Activated CD4-positive, alpha-beta memory T cell treated with anti-CD3 and anti-CD28 coated beads for 36 hours (primary cell): ENCODE results near the gene ASIC3. TPM values are rescaled to one million over a fixed set of nuclear protein-coding genes. Genes with fewer than 3 reads are reported as not detected.

Experiments used
- CTCF ChIA-PET: fragments of 350-600 bp; sonication (Branson Sonifier 250); formaldehyde crosslinking; loops from one replicate; lab custom pipeline; 2021; ENCODE audit warnings: antibody characterized with exemption, inconsistent platforms; lab: Charles Lee
- POLR2A ChIA-PET: fragments of 350-600 bp; sonication (Branson Sonifier 250); formaldehyde crosslinking; loops from one replicate; lab custom pipeline; 2021; ENCODE audit warnings: antibody characterized with exemption; lab: Charles Lee
- DNase-seq: peaks from one replicate; pipeline ENCODE4 v3.0.0-alpha.2; 2020
- H3K27ac Mint-ChIP-seq: one replicate; pipeline ENCODE4 v1.8.0; 2021; ENCODE audit warnings: mixed read lengths
- H3K27me3 Mint-ChIP-seq: one replicate; pipeline ENCODE4 v1.8.0; 2021; ENCODE audit warnings: mixed read lengths
- H3K36me3 Mint-ChIP-seq: one replicate; pipeline ENCODE4 v1.8.0; 2021; ENCODE audit warnings: mixed read lengths
- H3K4me1 Mint-ChIP-seq: one replicate; pipeline ENCODE4 v1.8.0; 2021; ENCODE audit warnings: low read depth, mixed read lengths
- H3K4me3 Mint-ChIP-seq: one replicate; pipeline ENCODE4 v1.8.0; 2021; ENCODE audit warnings: mild to moderate bottlenecking, mixed read lengths
- H3K9me3 Mint-ChIP-seq: one replicate; pipeline ENCODE4 v1.8.0; 2021; ENCODE audit warnings: mixed read lengths
- intact Hi-C: fragments of 100-400 bp; cut with micrococcal nuclease; formaldehyde crosslinking; loops from one replicate; pipeline ENCODE4 v1.15.1; 2023
- total RNA-seq, 2 experiments: library from RNA; stranded (reverse); gene quantifications; one replicate each; pipeline ENCODE4 v1.2.3, GENCODE V29; 2021

Gene ASIC3
- total RNA-seq, 2 experiments from 2014 or later: 5.3 to 7.6 TPM

DNA sequence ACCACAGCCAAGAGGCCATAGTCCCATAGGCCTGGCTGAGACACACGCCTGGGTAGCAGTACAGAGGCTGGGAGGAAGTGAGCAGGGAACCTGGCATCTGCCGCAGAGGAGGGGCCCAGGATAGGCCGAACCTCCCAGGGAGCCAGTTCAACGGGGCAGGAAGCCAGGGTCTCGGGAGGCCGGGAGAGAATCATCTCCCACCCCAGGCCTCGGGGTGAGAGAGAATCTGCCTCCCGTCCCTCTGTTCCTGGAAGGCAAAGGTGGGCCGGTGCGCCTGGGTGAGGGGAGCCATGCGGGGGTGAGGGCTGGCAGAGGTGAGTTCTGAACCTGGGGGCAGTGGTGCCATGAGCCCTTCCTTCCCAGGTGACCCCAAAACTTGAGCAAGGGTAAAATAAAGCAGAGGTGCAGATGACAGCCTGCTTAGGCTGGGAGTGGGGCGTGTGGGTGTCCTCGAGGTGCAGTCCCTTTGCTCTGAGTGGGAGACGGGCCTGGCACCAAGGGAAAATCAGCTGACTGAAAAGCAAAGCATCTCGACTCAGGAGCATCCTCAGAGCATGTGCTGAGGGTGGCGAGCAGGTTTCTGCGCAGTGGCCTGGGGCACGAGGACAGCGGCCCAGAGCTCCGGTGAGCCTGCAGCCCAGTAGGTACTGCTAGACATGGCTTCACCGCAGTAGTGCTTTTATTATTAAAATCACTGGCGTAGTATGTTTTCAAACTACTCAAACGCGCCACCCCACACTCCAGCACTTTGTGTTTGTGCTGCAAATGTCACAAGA, 53.5 kb downstream of the ASIC3 start:
- Mint-ChIP-seq H3K4me3 (no peak overlapping the region), H3K36me3 (no peaks in the 10 kb centered on the region), H3K9me3 (no peaks in the 10 kb centered on the region), H3K27ac (no peak overlapping the region), H3K4me1 (no peaks in the 10 kb centered on the region), H3K27me3 (no peaks in the 10 kb centered on the region)
- intact Hi-C loops: no loop called here
- CTCF ChIA-PET: interaction anchor here (0.8 to 1.3 kb wide), 2 partner anchors 9 to 22 kb away, joined by 3 to 4 read pairs; no protein-coding TSS in a partner anchor
- DNase-seq: no peak
- POLR2A ChIA-PET: no interaction called here

Other genes with a start within 250 kb of the ASIC3 start
- gene TMEM176B, start 248.2 kb upstream of the ASIC3 start, total RNA-seq: not detected
- not detected for gene TMEM176A, start 247.8 kb upstream of the ASIC3 start, total RNA-seq
- gene AOC1, start 196.0 kb upstream of the ASIC3 start, total RNA-seq: not detected
- gene KCNH2, start 70.2 kb upstream of the ASIC3 start, total RNA-seq: under 1 TPM; 0.34 to 0.45 TPM
- 10 to 100 TPM; 10.4 to 13.2 TPM for gene NOS3, start 57.5 kb upstream of the ASIC3 start, total RNA-seq
- 1 to 10 TPM; 3.5 to 4.6 TPM for gene ATG9B, start 24.0 kb upstream of the ASIC3 start, total RNA-seq
- gene ABCB8, start 20.1 kb upstream of the ASIC3 start, total RNA-seq: 10 to 100 TPM; 48.4 to 49.5 TPM
- 10 to 100 TPM; 12.8 to 14.1 TPM for gene CDK5, start 9.4 kb downstream of the ASIC3 start, total RNA-seq
- gene SLC4A2, start 11.1 kb downstream of the ASIC3 start, total RNA-seq: 10 to 100 TPM; 46.7 to 50.5 TPM
- gene FASTK, start 32.3 kb downstream of the ASIC3 start, total RNA-seq: 10 to 100 TPM; 56.8 to 57.4 TPM
- gene TMUB1, start 35.0 kb downstream of the ASIC3 start, total RNA-seq: 10 to 100 TPM; 53.8 to 60.9 TPM
- 10 to 100 TPM; 29.8 to 36.5 TPM for gene AGAP3, start 37.9 kb downstream of the ASIC3 start, total RNA-seq
- not detected for gene GBX1, start 119.2 kb downstream of the ASIC3 start, total RNA-seq
- gene ASB10, start 138.7 kb downstream of the ASIC3 start, total RNA-seq: not detected
- gene H2BK1, start 162.0 kb downstream of the ASIC3 start, total RNA-seq: not detected
- gene ABCF2, start 178.7 kb downstream of the ASIC3 start, total RNA-seq: 10 to 100 TPM; 41.1 to 41.2 TPM
- gene CHPF2, start 184.0 kb downstream of the ASIC3 start, total RNA-seq: 10 to 100 TPM; 33.6 to 34.2 TPM
- 1 to 10 TPM; 4.4 to 5.5 TPM for gene SMARCD3, start 200.2 kb downstream of the ASIC3 start, total RNA-seq